Choroid plexus epithelial cell (primary cell): ENCODE measurements around the gene DNAJC8.

ENCODE experiments used
- DNase-seq: peaks from one replicate; pipeline ENCODE4 v3.0.0-alpha.2; 2010; ENCODE audit warnings: low read depth
- H3K4me3 ChIP-seq: 2 replicates; pipeline ENCODE4 v1.5.1; 2011; ENCODE audit warnings: low read depth, mild to moderate bottlenecking, control low read depth, low read length, moderate library complexity
- TF ChIP-seq, protein P1 (sequence below): conservative IDR thresholded peaks from 2 replicates; pipeline ENCODE4 v1.5.1; 2011; ENCODE audit warnings: low read depth, mild to moderate bottlenecking, control low read depth, inconsistent platforms, low read length, moderate library complexity

Gene DNAJC8

GRCh38 chr1:28173151-28173979, 59.5 kb downstream of the DNAJC8 start:
- no peak overlapping the region for H3K4me3 ChIP-seq
- DNase-seq: no peak
- TF ChIP-seq, protein P1, sequence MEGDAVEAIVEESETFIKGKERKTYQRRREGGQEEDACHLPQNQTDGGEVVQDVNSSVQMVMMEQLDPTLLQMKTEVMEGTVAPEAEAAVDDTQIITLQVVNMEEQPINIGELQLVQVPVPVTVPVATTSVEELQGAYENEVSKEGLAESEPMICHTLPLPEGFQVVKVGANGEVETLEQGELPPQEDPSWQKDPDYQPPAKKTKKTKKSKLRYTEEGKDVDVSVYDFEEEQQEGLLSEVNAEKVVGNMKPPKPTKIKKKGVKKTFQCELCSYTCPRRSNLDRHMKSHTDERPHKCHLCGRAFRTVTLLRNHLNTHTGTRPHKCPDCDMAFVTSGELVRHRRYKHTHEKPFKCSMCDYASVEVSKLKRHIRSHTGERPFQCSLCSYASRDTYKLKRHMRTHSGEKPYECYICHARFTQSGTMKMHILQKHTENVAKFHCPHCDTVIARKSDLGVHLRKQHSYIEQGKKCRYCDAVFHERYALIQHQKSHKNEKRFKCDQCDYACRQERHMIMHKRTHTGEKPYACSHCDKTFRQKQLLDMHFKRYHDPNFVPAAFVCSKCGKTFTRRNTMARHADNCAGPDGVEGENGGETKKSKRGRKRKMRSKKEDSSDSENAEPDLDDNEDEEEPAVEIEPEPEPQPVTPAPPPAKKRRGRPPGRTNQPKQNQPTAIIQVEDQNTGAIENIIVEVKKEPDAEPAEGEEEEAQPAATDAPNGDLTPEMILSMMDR: no peak

- no peak overlapping the region for H3K4me3 ChIP-seq
- no peak for DNase-seq
- TF ChIP-seq, protein P1: no peak
Observed at GRCh38 chr1:28172713-28173150, 60.1 kb downstream of the DNAJC8 start.

DNA sequence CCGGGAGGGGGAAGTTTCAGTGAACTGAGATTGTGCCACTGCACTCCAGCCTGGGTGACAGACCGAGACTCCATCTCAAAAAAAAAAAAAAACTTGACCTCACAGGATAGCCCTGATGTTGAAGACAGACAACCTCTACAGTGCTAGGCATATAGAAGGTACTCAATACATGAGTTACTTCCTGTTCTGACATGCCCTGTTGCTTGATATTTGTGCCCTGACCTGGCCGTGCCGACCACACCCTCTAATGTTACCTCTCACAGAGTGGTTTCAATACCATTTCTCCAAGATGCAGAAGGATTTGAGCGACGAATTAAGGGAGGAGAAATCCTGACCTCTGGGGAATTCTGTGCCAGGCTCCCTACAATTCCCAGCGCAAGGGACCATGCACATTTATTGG, 61.6 kb downstream of the DNAJC8 start:
- TF ChIP-seq, protein P1: no peak
- DNase-seq: no peak
- H3K4me3 ChIP-seq: no peak overlapping the region

- no peak overlapping the region for H3K4me3 ChIP-seq
- no peak for DNase-seq
- TF ChIP-seq, protein P1: no peak
Observed at GRCh38 chr1:28170001-28170596, 62.7 kb downstream of the DNAJC8 start.

DNA sequence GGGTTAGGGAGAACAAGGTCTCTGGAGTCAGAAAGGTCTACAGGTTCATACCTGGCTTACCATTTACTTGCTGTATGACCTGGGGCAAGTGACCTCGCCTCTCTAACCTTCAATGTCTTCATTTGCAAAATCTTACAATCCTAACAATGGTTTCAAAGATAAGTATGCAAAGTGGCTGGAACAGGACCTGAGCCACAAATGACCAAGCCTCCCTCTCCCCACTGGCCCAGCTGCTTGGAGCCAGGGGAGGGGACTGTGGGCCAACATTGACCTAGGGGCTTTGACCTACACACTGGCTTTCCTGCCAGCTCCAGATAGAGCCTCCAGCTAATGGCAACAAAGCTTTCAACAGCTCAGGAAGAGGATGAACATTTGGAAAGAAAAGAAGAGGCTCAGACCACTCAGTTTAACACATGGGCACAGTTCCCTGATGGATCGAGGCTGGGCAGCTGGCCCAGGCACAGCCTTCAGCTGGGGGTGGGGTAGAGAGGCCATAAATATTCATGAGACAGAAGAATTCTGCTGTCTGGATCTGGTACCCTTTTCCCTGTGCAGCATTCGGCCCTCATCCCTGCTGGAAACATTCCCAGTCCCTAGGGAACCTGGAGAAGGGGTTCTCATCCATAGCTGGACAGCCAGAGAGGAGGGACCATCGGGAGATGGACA, 69.2 kb downstream of the DNAJC8 start:
- TF ChIP-seq, protein P1: no peak

GRCh38 chr1:28162151-28162550, 70.7 kb downstream of the DNAJC8 start:
- TF ChIP-seq, protein P1: no peak
- DNase-seq: no peak
- no peak overlapping the region for H3K4me3 ChIP-seq

More for the DNA sequence above, 69.2 kb downstream of the DNAJC8 start:
- DNase-seq: peak; percentile 5
- H3K4me3 ChIP-seq: no peak overlapping the region
